Smooth muscle cell (in vitro differentiated cells): Measurements from ENCODE around the gene GOLM1. TPM values are rescaled to one million over a fixed set of nuclear protein-coding genes. Genes with fewer than 3 reads are reported as not detected.

ENCODE experiments used
- DNase-seq: peaks from one replicate; lab custom pipeline; 2025; ENCODE audit not compliant: unreplicated experiment; lab: John Stamatoyannopoulos, UW
- H2AFZ ChIP-seq: fragments of 200-600 bp; sonication (generic); 2 replicates; pipeline ENCODE4 v1.6.0; 2016; ENCODE audit warnings: antibody characterized with exemption, low read depth, mild to moderate bottlenecking
- H3F3A ChIP-seq: fragments of 200-600 bp; sonication (generic); 2 replicates; pipeline ENCODE4 v1.6.0; 2017; ENCODE audit warnings: antibody characterized with exemption, low read depth
- H3K27ac ChIP-seq: fragments of 200-600 bp; sonication (generic); 2 replicates; pipeline ENCODE4 v1.5.1; 2016; ENCODE audit warnings: low read depth, mild to moderate bottlenecking
- H3K27me3 ChIP-seq: fragments of 200-600 bp; sonication (generic); 2 replicates; pipeline ENCODE4 v1.6.1; 2016; ENCODE audit warnings: low read depth, mild to moderate bottlenecking
- H3K36me3 ChIP-seq: fragments of 200-600 bp; sonication (generic); 2 replicates; pipeline ENCODE4 v1.5.1; 2016; ENCODE audit warnings: low read depth
- H3K4me1 ChIP-seq: fragments of 200-600 bp; sonication (generic); 2 replicates; pipeline ENCODE4 v1.5.1; 2016; ENCODE audit warnings: low read depth
- H3K4me2 ChIP-seq: fragments of 200-600 bp; sonication (generic); 2 replicates; pipeline ENCODE4 v1.6.0; 2016; ENCODE audit warnings: mild to moderate bottlenecking
- H3K4me3 ChIP-seq: fragments of 200-600 bp; sonication (generic); 2 replicates; pipeline ENCODE4 v1.5.1; 2016; ENCODE audit warnings: mild to moderate bottlenecking
- H3K79me2 ChIP-seq: fragments of 200-600 bp; sonication (generic); 2 replicates; pipeline ENCODE4 v1.6.0; 2016; ENCODE audit warnings: low read depth, mild to moderate bottlenecking
- H3K9ac ChIP-seq: fragments of 200-600 bp; sonication (generic); 2 replicates; pipeline ENCODE4 v1.6.0; 2016; ENCODE audit warnings: low read depth
- H3K9me3 ChIP-seq: fragments of 200-600 bp; sonication (generic); replicated peaks from 2 replicates; pipeline ENCODE4 v1.5.1; 2016; ENCODE audit warnings: low read depth
- H4K20me1 ChIP-seq: fragments of 200-600 bp; sonication (generic); 2 replicates; pipeline ENCODE4 v1.6.0; 2016; ENCODE audit warnings: low read depth
- WGBS: methylation state at CpG from one replicate; pipeline ENCODE4 v1.1.7; 2016; ENCODE audit warnings: low lambda C conversion rate; 5-methylcytosine and 5-hydroxymethylcytosine counted together
- polyA plus RNA-seq: library from polyadenylated mRNA; unstranded; fragments of >200 nt; fragmentation: Nextera tagmentation; extraction: Ambion mirVana; gene quantifications from 2 replicates; pipeline ENCODE4 v1.2.1, GENCODE V29; 2016
- total RNA-seq: library from RNA; depleted of rRNA; stranded (reverse); fragments of >200 nt; gene quantifications from 2 replicates; pipeline ENCODE4 v1.2.3, GENCODE V29; 2014
- TF ChIP-seq, protein P1 (sequence below): fragments of 200-600 bp; sonication (generic); IDR thresholded peaks from 2 replicates; pipeline ENCODE4 v1.5.1; 2017; ENCODE audit warnings: borderline replicate concordance, mild to moderate bottlenecking, antibody characterized with exemption; ENCODE audit not compliant: insufficient read depth, poor library complexity, severe bottlenecking

The GOLM1 gene
- total and polyA plus RNA-seq, 2 experiments from 2014 or later: 36.2 to 69.2 TPM

DNA sequence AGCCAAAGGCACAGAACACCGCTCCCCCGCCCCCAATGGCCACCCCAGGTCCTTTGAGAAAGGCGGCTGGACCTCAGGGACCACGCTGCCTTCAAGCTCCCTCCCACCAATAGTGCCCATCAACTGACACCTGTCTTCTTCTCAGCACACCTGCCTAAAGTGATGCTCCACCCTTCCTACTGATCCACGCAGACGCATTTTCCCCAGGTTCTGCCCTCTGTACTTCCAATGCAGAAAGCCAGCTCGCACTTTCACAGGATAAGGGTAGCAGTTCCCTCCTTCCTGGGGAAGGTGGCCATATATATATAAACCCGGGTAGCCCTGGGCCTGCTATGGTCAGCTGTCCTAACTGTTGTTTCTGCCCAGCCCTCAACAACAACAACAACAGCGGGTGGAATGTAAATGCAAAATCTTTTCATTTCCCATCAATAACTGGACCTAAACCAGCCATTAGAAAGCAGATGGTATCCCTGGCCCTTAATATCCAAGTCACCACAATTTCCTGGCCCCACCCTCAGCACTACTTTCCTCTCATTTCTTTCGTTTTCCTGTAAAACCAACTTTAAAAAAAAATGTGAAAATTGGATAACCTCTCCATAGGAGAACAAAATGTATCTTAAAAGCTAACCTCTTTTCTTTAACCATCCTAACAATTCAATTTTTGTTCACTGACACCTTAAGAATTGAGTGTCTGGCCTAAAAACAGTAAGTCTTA lies 1.7 kb downstream of the GOLM1 start:
- Histone ChIP-seq H3K79me2 (peaks cover 50% of the 10 kb centered on the region), H3K27me3 (no peaks in the 10 kb centered on the region), H3K4me2 (peak overlapping the region; percentile 90), H3K36me3 (no peaks in the 10 kb centered on the region), H3F3A (no peaks in the 10 kb centered on the region), H4K20me1 (peaks cover 8% of the 10 kb centered on the region), H2AFZ (no peak overlapping the region), H3K27ac (no peak overlapping the region), H3K4me3 (peak overlapping the region; percentile 71), H3K9ac (no peak overlapping the region), H3K9me3 (no peaks in the 10 kb centered on the region), H3K4me1 (peaks cover 34% of the 10 kb centered on the region)
- 68% methylated on average over 10 of the region's 10 CpGs for WGBS
- TF ChIP-seq, protein P1, sequence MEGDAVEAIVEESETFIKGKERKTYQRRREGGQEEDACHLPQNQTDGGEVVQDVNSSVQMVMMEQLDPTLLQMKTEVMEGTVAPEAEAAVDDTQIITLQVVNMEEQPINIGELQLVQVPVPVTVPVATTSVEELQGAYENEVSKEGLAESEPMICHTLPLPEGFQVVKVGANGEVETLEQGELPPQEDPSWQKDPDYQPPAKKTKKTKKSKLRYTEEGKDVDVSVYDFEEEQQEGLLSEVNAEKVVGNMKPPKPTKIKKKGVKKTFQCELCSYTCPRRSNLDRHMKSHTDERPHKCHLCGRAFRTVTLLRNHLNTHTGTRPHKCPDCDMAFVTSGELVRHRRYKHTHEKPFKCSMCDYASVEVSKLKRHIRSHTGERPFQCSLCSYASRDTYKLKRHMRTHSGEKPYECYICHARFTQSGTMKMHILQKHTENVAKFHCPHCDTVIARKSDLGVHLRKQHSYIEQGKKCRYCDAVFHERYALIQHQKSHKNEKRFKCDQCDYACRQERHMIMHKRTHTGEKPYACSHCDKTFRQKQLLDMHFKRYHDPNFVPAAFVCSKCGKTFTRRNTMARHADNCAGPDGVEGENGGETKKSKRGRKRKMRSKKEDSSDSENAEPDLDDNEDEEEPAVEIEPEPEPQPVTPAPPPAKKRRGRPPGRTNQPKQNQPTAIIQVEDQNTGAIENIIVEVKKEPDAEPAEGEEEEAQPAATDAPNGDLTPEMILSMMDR: no peak
- no peak for DNase-seq

DNA sequence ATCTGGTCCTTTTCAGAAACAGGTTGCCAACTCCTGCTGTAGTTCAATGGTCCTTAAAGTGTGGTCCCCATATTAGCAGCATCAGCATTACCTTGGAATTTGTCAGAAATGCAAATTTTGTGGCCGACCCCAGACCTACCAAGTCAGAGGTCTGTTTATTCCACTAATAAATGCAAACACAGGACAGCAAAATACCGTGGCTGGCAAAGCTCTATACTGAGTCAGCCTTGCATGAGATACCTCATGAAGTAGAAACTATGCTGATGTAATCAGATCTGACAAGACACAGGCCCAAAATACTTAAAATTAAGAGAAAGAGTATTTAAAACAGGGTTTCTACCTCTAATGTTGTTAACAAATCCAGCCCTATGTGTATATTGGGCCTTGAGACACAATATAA lies 3.0 kb downstream of the GOLM1 start:
- Histone ChIP-seq H3K9ac (no peak overlapping the region), H3F3A (no peaks in the 10 kb centered on the region), H3K9me3 (no peaks in the 10 kb centered on the region), H3K27ac (peak overlapping the region; percentile 73), H3K4me2 (peak overlapping the region; percentile 19), H4K20me1 (peaks cover 8% of the 10 kb centered on the region), H2AFZ (no peak overlapping the region), H3K36me3 (no peaks in the 10 kb centered on the region), H3K4me1 (peaks cover 34% of the 10 kb centered on the region), H3K27me3 (no peaks in the 10 kb centered on the region), H3K4me3 (no peak overlapping the region), H3K79me2 (peaks cover 62% of the 10 kb centered on the region)
- TF ChIP-seq, protein P1: no peak
- DNase-seq: no peak
- WGBS: 3% methylated on average over 2 of the region's 2 CpGs

DNA sequence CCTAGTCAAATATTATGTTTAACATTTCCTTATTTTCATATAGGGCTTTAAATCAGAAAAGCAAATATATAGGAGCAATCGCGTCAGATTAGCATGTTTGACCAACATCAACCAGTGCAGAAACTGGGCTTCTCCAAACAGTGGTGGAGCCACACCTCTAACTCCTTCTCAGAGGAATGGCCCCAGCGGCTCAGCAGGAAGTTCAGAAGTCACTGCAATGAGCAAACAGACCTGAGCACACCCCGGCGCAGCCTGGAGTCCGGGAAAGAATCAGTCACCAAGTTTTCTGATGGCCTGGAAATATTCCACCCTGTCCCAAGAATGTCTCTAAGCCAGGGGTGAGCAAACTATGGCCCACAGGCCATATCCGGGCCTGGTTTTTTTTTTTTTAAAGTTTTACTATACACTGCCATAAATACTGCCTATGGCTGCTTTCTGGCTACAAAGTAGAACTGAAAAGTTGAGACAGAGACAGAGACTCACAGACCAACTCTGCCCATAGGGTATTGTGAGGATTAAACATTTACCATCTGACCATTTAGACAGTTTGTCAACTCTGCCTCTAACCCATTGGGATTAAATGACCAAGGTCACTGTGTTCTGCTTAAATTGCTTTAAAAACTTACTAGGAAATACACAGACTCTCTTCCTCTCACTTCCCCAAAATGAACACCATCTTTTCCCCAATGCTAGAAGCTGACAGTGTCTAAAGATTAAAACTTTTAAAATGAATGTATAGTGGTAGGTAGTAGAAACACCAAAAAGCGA lies 5.4 kb downstream of the GOLM1 start:
- WGBS: 60% methylated on average over 8 of the region's 8 CpGs
- Histone ChIP-seq H3K4me2 (no peak overlapping the region), H3K9ac (no peak overlapping the region), H3K27me3 (no peaks in the 10 kb centered on the region), H3F3A (no peaks in the 10 kb centered on the region), H3K79me2 (peaks cover 77% of the 10 kb centered on the region), H3K36me3 (no peaks in the 10 kb centered on the region), H3K9me3 (no peaks in the 10 kb centered on the region), H3K4me3 (peak overlapping the region; percentile 2), H4K20me1 (peaks cover 8% of the 10 kb centered on the region), H3K4me1 (peaks cover 32% of the 10 kb centered on the region), H3K27ac (peak overlapping the region; percentile 46), H2AFZ (peak overlapping the region; percentile 41)
- TF ChIP-seq, protein P1: no peak
- no peak for DNase-seq
